NAMALWA (cell line): ENCODE results near the gene CARD11.
"Not testable (repeated sequence)": the region's sequence is repeated elsewhere in the genome, so short reads cannot be mapped to it uniquely, and the experiment has no call there.

Experiments used
- DNase-seq: peaks from one replicate; pipeline ENCODE4 v3.0.0-alpha.2; 2015; ENCODE audit warnings: low spot score

CARD11 gene

GRCh38 chr7:2964208-2964607, 79.5 kb downstream of the CARD11 start:
- DNase-seq = no peak

DNA sequence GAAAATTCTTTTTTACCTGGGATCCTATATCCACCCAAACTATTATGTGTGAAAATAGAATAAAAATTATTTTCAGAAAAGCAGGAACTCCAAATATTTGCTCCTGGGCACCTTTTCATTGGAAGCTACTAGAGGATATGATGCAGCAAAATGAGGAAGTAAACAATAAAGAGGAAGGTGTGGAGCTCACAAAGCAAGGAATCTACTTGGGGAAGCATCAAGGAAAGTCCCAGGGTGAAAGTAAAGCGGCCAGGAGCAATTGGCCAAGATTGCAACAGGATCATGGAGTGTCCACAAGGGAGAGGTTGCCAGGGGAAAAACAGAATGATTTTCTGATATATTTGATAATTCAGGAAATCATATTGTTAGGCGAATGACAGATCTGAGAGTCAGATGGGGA, 80.8 kb downstream of the CARD11 start:
- DNase-seq = no peak

GRCh38 chr7:2959828-2960599, 83.7 kb downstream of the CARD11 start:
- DNase-seq = no peak

DNA sequence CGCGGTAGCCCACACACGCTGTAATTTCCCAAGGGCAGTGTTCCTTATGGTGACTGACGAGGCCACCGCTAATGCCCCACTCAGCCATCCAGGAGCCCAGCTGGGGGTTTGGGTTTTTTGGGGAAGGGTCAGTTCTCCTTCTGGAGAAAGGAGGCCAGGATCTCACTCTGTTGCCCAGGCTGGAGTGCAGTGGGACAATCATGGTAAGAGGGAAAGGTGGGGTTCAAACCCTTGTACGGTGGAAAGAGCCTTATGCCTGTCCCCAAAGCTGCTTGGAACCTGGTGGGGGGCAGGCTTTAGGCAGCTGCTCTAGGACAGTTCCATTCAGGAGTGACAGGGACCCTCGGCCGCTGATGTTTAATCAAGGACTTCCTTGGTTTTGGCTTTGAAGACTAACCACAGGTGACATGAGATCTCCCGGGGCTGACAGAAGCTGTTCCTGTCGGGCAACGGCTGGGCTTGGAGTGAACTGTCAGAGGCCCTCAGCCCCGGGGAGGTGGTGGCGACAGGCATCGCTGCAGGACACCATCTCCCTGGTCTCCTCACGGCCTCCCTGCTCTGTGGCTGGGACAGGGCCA, 84.5 kb downstream of the CARD11 start:
- DNase-seq = no peak

DNA sequence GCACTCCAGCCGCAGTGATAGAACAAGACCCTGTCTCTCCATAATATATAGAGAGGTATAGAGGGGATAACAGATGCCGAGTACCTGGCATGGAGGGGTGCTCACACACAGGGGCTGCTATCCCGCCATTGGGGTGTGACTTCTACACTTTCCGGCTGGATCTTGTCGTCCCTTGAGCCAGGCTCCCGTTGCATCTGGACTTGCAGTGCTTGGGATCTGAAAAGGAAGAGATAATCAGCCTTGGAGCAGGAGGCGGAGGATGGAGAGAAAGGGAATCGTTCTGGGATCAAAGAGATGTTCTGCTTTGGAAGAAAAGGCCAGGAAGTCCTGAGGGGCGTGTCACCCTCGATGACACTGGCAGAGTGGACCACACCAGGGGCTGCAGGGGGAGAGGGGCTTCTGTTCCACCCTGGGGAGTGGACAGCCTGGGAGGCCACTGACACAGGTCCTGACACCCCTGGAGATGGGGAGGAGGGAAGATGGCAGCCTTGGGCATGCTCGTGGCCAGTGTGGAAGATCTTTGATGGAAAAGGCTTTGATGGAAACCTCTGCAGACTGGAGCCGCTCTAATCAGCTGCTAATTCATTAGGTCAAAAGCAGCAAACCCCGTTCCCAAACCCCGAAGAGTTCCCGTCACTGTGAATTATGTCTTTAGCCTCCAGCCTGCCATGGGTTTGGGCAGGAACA, 85.1 kb downstream of the CARD11 start:
- DNase-seq = no peak

GRCh38 chr7:2957369-2957727, 86.3 kb downstream of the CARD11 start:
- DNase-seq = not testable (repeated sequence)

GRCh38 chr7:2956526-2957368, 86.9 kb downstream of the CARD11 start:
- DNase-seq = no peak

- DNase-seq = no peak
Observed at GRCh38 chr7:2956076-2956475, 87.6 kb downstream of the CARD11 start.

GRCh38 chr7:2955269-2955668, 88.4 kb downstream of the CARD11 start:
- DNase-seq = no peak

- no peak for DNase-seq
Observed at GRCh38 chr7:2954433-2954853, 89.2 kb downstream of the CARD11 start.

GRCh38 chr7:2953588-2954407, 89.9 kb downstream of the CARD11 start:
- no peak for DNase-seq

DNA sequence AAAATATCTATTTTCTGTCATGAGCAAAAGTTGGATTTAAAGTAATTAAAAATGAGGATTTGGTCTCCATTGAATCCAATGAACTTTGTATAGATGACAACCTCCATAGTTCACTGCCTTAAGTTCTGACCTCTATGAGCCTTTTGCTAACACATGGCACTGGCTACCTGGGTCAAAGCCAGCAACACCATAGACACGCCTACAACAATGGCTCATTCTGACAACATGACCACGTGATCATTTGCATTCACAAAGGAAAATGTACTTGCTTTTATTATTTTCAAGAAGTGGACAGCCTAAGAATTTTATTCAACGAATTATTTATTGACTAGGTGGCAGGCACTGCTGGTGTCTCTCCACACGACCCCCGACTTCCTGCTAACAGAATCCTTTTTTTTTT, 90.6 kb downstream of the CARD11 start:
- no peak for DNase-seq

GRCh38 chr7:2952316-2952715, 91.4 kb downstream of the CARD11 start:
- DNase-seq = no peak

DNA sequence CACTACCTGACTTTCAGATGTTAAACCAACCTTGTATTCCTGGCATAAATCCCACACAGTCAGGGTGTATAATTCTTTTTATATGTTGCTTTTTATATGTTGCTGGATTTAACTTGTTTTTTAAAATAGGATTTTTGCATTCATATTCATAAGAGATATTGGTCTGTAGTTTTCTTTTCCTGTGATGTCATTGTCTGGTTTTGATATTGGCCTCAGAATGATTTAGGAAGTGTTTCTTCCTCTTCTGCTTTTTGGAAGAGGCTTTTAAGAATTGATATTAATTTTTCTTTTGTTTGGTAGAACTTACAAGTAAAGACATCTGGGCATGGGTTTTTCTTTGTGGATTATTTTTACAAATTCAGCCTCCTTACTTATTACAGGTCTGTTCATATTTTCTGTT, 93.1 kb downstream of the CARD11 start:
- no peak for DNase-seq

GRCh38 chr7:2948749-2949148, 94.9 kb downstream of the CARD11 start:
- DNase-seq = no peak

DNA sequence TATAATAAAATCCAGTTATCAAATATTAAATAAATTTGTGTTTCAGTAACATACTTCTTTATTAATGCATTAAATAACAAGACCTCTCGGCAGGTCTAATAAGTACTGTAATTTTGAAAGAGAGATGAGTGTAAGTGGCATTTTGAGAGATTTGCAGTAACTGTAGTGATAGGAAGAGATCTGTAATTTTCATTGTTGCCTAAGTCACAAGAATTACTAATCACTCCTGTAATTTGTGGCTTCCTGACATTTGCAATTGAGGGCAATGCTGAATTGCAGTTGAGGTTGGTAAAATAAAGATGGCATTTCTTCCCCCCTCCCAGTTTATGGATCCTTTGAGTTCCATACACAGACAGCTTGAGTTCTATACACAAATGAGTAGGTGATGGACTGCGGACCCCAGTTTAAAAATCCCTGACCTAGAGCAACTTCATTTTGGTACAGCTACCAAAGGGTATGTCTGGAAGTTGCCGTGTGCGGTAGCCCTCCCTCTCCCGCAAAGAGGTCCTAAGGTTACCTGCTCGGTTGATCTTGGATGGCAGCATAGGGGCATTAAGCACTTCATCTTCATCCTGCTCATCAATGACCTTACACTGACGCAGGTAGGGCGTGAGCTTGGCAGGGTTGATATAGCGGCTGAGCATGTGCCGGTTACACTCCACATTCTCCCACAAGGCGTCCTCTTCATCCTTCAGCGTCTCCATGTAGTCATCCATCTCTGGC, 96.4 kb downstream of the CARD11 start:
- no peak for DNase-seq

DNA sequence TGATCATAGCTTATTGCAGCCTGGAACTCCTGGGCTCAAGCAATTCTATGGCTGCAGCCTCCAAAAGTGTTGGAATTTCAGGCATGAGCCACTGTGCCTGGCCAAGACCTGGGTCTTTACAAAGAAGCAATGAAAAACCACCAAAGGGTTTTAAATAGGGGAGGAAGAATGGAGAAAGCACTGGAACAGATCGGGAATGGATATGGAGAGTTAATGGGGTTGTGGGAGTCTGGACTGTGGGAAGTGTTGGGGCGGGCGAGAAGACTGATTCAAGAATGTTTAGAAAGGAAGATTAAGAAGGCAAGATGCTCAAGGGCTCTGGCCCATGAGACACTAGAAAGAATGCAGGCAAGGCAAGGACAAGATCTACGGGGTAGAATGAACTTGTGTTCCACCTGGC, 98.5 kb downstream of the CARD11 start:
- DNase-seq = no peak

DNA sequence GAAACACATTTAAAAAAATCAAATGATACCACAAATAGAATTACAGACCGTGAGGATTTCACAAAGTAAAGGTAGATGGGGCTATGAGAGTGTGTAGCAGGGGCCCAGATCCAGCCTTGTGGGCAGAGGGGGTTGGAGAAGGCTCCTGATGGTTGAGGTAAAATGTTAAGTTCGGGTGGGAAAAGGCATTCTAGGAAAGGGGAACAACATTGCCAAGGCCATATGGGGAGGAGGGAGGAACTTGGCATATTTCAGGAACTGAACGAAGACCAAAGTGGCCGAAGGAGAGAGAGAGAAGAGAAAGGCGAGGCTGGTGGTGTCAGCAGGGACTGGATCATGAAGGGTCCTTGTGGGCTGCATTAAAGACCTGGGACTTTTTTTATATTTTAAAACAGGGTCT, 98.9 kb downstream of the CARD11 start:
- DNase-seq = no peak

GRCh38 chr7:2943851-2944601, 99.6 kb downstream of the CARD11 start:
- DNase-seq = no peak

DNA sequence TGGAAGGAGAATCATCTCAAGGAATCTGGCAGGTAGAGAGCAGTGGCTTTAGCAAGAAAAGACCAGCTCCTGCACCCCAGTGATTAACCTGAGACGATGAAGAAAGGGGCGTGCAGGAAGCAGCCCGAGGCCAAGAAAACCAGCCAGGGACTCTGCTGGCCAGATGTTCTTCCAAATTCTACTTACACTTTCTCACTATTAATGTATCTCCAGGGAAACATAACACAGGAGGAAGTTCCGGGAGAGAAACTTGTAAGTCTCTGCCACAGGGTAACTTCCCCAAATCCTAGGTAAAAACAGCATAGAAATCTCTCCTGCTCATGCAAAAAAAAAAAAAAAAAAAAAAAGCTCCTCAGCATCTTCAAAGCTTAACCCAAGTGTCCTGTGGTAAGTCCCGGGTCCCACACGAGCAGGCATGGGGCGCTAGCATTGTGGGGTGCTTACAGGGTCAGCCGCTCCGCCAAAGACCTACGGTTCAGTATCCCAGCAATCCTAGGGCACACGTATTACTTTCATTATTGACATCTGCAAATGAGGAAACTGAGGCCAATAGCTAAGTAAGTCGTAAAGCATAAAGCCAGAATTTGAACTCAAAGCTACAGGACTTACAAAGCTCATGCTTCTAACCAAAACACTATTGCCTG, 102.3 kb downstream of the CARD11 start:
- no peak for DNase-seq
